ENCODE results near the gene CDK11B.

DNA sequence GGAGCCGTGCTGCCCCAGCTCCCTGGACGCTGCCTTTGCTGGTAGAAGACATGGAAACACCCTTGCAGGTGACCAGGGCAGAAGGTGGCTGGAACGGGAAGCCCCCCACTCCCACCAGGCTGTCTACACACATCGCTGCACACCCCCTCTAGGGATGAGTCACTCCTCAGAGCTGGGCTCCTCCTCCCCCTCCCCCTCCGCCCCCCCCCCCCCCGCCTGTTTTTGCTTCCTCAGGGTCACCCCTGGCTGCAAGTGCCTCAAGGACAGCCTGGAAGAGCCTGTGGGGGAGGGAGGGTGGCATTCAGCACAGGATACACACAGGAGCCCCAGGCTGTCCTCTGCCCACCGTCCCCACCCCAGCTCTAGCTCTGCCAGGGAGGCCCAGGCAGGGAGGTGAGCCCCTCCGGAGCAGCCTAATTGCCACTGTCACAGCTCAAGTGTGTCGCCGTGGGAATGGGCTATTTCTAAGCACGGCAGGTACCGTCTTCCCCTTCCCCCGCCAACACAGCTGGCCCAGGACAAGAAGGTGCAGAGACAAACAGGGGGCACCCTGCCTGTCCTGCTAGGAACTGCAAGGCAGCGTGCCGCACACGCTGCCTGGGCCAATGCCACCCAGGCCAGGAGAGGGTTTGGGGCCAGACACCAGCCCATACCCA lies 61.4 kb downstream of the CDK11B start:
- no peak for TF ChIP-seq POLR2A (IDR thresholded peaks at IDR 0.05)
- TF ChIP-seq, protein P1, sequence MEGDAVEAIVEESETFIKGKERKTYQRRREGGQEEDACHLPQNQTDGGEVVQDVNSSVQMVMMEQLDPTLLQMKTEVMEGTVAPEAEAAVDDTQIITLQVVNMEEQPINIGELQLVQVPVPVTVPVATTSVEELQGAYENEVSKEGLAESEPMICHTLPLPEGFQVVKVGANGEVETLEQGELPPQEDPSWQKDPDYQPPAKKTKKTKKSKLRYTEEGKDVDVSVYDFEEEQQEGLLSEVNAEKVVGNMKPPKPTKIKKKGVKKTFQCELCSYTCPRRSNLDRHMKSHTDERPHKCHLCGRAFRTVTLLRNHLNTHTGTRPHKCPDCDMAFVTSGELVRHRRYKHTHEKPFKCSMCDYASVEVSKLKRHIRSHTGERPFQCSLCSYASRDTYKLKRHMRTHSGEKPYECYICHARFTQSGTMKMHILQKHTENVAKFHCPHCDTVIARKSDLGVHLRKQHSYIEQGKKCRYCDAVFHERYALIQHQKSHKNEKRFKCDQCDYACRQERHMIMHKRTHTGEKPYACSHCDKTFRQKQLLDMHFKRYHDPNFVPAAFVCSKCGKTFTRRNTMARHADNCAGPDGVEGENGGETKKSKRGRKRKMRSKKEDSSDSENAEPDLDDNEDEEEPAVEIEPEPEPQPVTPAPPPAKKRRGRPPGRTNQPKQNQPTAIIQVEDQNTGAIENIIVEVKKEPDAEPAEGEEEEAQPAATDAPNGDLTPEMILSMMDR (IDR thresholded peaks at IDR 0.05): no peak
- TF ChIP-seq EP300 (IDR thresholded peaks at IDR 0.05): no peak

Data from ovary (tissue), 3 donors.